Esophagus squamous epithelium (tissue), 4 donors: Measurements from ENCODE around the gene SLC25A15.

ENCODE experiments used
- CTCF ChIP-seq, 6 experiments: fragments of 450-650 bp in 4 of 6; fragments of 200-600 bp in 2 of 6; sonication (generic) in 2 of 6; IDR thresholded peaks; one replicate each; pipeline ENCODE4 v1.5.1; 2016 to 2019; ENCODE audit warnings: antibody characterized with exemption in 6 of 6, mild to moderate bottlenecking in 4 of 6, moderate library complexity in 4 of 6
- POLR2A ChIP-seq, 4 donors: fragments of 450-650 bp; IDR thresholded peaks; one replicate each; pipeline ENCODE4 v1.6.1; 2017; ENCODE audit warnings: antibody characterized with exemption in 4 of 4, mild to moderate bottlenecking in 4 of 4, moderate library complexity in 3 of 4

DNA sequence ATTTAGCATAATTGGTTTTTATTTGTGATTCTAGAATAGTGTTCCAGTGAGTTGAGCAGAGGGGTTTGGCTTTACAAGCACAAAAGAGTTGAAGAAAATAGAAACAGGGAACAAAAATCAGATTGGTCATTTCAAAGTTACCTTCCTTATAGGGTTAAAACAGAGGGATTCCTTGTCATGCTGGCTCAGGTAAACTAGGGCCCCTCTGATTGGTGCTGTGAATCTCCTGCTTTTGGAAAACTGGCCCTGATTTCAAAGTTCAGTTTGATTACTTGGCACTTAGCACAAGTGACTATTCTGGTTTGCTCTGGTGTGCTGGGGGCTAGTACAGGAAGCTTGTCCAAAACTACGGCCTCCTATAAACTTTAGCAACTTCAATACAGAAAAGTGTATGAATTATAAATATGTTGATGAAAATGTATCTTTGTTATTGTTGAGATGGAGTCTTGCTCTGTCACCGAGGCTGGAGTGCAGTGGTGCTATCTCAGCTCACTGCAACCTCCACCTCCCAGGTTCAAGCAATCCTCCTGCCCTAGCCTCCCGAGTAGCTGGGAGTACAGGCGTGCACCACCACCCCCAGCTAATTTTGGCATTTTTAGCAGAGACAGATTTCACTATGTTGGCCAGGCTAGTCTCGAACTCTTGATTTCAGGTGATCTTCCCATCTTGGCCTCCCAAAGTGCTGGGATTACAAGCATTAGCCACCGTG lies 16.5 kb upstream of the SLC25A15 start:
- no peak for TF ChIP-seq CTCF (IDR thresholded peaks at IDR 0.05)
- TF ChIP-seq POLR2A (IDR thresholded peaks at IDR 0.05) = no peak
